G401 (cell line): ENCODE results near the gene STK40. TPM values are rescaled to one million over a fixed set of nuclear protein-coding genes. Genes with fewer than 3 reads are reported as not detected.
A peak's percentile ranks its signal among the peaks of the same experiment; 100 is the strongest.

Experiments used
- DNase-seq: peaks from one replicate; pipeline ENCODE4 v3.0.0-alpha.2; 2015; ENCODE audit warnings: low spot score
- in situ Hi-C: cut with HindIII; loops from 2 replicates; pipeline ENCODE4 v1.10.0; 2016; ENCODE audit warnings: low sequenced_read_pairs, mixed read lengths
- total RNA-seq: library from RNA; depleted of rRNA; stranded (reverse); fragments of >200 nt; shearing (Covaris generic); gene quantifications from 2 replicates; pipeline ENCODE4 v1.2.3, GENCODE V29; 2014

The STK40 gene
- total RNA-seq, 1 experiment from 2014 or later, result 13.6 TPM

- no peak for DNase-seq
- in situ Hi-C loops, result no loop called here
These were observed 61.9 kb downstream of the STK40 start, which contains the start of gene EVA1B for GRCh38 chr1:36323636-36324352. Gene EVA1B (minus strand): TSS chr1:36323645. CDS start chr1:36323037, 608 bp downstream.

DNA sequence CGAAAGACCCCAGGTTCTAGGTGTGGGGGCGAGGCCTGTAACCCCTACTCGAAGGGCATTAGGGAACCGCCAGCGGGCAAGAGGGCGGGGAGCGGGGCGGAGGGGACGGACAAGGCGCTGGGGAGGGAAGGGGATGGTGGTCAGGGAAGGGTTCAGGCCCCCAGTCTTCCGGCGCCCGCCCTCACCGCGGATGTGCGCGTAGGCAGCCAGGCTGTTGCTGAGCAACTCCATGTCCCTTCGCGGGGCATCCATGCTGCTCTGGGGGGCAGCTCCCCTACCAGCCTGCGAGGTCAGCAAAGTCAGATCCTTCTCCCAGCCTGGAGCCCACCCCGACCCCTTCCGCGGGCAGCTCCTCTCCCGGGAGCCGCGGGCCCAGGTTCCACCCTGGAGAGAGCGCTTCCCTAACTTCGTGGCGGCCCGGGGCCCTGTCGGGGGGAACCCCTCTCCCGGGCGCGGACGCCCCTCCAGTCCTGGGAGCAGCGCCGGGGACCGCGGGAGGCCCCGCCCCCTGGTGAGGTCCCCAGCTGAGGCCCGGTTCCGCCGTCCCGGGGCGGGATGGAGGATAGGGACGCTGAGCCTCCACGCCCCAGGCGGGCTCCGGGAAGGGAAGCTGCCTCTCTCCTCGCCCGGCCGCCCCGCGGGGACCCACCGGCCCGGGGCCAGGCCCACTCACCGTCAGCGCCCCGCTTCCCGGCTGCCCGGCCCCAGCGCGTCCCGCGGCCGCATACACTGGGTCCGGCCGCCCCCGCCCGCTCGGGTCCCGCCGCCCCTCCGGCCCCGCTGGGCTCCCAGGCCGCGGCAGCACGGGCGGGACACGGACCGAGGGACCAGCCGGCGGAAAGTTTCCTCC, 62.7 kb downstream of the STK40 start:
- no peak for DNase-seq
- in situ Hi-C loops, result no loop called here

- in situ Hi-C loops, result no loop called here
- DNase-seq, result no peak
These were observed 63.5 kb downstream of the STK40 start for GRCh38 chr1:36322041-36322785.

GRCh38 chr1:36321119-36321951, 64.4 kb downstream of the STK40 start:
- no peak for DNase-seq
- in situ Hi-C loops, result no loop called here

GRCh38 chr1:36320767-36321118, 65.0 kb downstream of the STK40 start:
- in situ Hi-C loops, result no loop called here
- no peak for DNase-seq

GRCh38 chr1:36320291-36320761, 65.4 kb downstream of the STK40 start:
- DNase-seq, result no peak
- in situ Hi-C loops, result no loop called here

GRCh38 chr1:36309397-36309796, 76.3 kb downstream of the STK40 start:
- in situ Hi-C loops, result no loop called here
- no peak for DNase-seq

- in situ Hi-C loops, result no loop called here
- DNase-seq, result no peak
These were observed 78.0 kb downstream of the STK40 start for GRCh38 chr1:36307601-36308330.

- DNase-seq, result peak; percentile 97
- in situ Hi-C loops, result no loop called here
These were observed 78.7 kb downstream of the STK40 start for GRCh38 chr1:36306902-36307456.

GRCh38 chr1:36306210-36306901, 79.4 kb downstream of the STK40 start, which contains the start of gene SH3D21:
Gene SH3D21 (plus strand): TSS chr1:36306368. CDS start chr1:36306421, 53 bp downstream.
- in situ Hi-C loops, result no loop called here
- peak; percentile 47 for DNase-seq

GRCh38 chr1:36305915-36306209, 79.9 kb downstream of the STK40 start:
- in situ Hi-C loops, result no loop called here
- DNase-seq, result no peak

- in situ Hi-C loops, result no loop called here
These were observed 80.5 kb downstream of the STK40 start for GRCh38 chr1:36304970-36305914.

GRCh38 chr1:36304521-36304920, 81.2 kb downstream of the STK40 start:
- no peak for DNase-seq
- in situ Hi-C loops, result no loop called here

More at GRCh38 chr1:36304970-36305914, 80.5 kb downstream of the STK40 start:
- no peak for DNase-seq

- DNase-seq, result no peak
- in situ Hi-C loops, result no loop called here
These were observed 81.9 kb downstream of the STK40 start for GRCh38 chr1:36303650-36304360.

GRCh38 chr1:36303244-36303643, 82.5 kb downstream of the STK40 start:
- no peak for DNase-seq
- in situ Hi-C loops, result no loop called here

DNA sequence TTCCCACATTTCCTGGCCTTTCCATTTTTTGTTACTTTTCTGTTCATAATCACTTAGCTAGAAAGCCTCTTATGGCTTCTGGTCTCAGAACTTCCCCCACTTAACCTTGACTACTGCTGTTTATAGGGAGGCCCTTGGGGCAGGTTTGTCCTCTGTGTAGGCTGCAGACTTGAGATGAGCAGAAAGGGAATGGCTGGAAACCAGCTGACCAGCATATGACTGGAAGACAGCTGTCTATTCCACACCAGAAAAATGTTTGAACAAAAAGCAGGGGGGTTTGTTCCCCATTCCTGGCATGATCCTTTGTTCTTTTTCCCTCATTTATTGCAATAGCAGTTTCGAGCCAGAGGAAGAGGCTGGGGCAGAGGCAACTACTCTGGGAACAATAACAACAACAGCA, 84.5 kb downstream of the STK40 start:
- in situ Hi-C loops, result no loop called here
- no peak for DNase-seq
